Endothelial cell of umbilical vein (primary cell): ENCODE data around the gene CTBP2.

Source experiments
- EZH2 ChIP-seq: IDR thresholded peaks from 2 replicates; pipeline ENCODE4 v1.6.1; 2012; ENCODE audit warnings: borderline replicate concordance, low read depth, mild to moderate bottlenecking, moderate library complexity, low read length, inconsistent platforms; ENCODE audit not compliant: severe bottlenecking
- FOS ChIP-seq: IDR thresholded peaks from 2 replicates; pipeline ENCODE4 v1.6.1; 2011; ENCODE audit warnings: mild to moderate bottlenecking, low read length, moderate library complexity, borderline replicate concordance; ENCODE audit not compliant: insufficient read depth
- GATA2 ChIP-seq: IDR thresholded peaks from 2 replicates; pipeline ENCODE4 v1.7.0; 2011; ENCODE audit warnings: low read depth, mild to moderate bottlenecking, moderate library complexity, mixed read lengths, low read length; ENCODE audit not compliant: insufficient read length, insufficient read depth
- JUN ChIP-seq: IDR thresholded peaks from 2 replicates; pipeline ENCODE4 v1.6.1; 2011; ENCODE audit warnings: borderline replicate concordance, low read depth; ENCODE audit not compliant: insufficient read length, insufficient read depth
- MYC ChIP-seq: IDR thresholded peaks from one replicate; pipeline ENCODE4 v1.6.1; 2011; ENCODE audit warnings: mild to moderate bottlenecking, low read depth, low read length
- POLR2A ChIP-seq: IDR thresholded peaks from 2 replicates; pipeline ENCODE4 v1.6.1; 2012; ENCODE audit warnings: low read depth, mild to moderate bottlenecking, control low read depth, low read length
- POLR2AphosphoS5 ChIP-seq: IDR thresholded peaks from 2 replicates; pipeline ENCODE4 v1.6.1; 2012; ENCODE audit warnings: low read depth, mild to moderate bottlenecking, control low read depth, low read length, moderate library complexity; ENCODE audit not compliant: insufficient read depth
- TF ChIP-seq, protein P1 (sequence below): IDR thresholded peaks from 2 replicates; pipeline ENCODE4 v1.6.1; 2011; ENCODE audit not compliant: insufficient read depth, insufficient read length
- TF ChIP-seq, protein P2 (sequence below), 2 donors: IDR thresholded peaks; 1 replicate in 1 of 2; 2 replicates in 1 of 2; pipeline ENCODE4 v1.5.1; 2011; ENCODE audit warnings: low read length in 2 of 2, mild to moderate bottlenecking in 2 of 2, moderate library complexity in 2 of 2, control low read depth in 1 of 2, inconsistent platforms in 1 of 2, low read depth in 1 of 2; ENCODE audit not compliant: insufficient read depth in 1 of 2; ENCODE audit errors: extremely low read depth in 1 of 2

DNA sequence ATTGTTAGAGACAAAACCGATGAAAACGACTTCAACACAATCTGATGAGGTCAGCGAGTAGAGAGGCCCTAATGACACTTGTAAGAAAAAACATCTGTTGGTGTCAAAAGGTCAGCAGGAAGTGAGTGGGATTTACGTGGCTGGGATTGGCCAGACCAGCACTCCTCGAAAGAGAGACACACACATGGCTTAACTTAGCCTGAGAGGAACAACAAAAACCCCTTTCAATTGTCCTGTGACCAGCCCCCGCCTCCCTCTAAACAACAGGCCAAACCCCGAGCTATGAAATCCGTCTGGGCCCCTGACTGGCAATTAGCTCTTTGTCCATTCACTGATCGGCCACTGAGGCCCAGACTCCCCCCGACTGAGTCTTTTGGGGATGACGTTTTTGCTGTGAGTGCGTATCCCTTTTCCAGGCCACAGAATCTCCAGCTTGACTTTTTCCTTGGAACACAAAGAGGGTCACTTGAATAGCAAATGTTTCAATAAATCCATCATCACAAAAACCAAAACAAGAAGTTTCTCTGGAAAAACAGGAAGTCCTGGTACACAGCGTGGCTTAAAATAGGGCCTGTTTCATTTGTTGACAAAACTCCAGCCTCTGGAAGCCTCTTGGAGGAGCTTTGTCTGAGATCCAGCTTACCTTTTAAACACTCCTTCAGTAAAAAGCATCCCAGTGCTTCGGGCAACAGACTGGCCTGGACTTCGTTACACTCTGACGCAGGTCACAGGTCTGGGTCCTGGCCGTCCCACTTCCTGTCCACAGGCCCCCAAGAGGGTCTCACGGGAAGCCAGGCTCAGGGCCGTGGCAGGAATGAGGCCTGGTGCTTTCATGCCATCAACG, 103.0 kb downstream of the CTBP2 start:
- TF ChIP-seq, protein P1, sequence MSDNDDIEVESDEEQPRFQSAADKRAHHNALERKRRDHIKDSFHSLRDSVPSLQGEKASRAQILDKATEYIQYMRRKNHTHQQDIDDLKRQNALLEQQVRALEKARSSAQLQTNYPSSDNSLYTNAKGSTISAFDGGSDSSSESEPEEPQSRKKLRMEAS = no peak
- TF ChIP-seq POLR2AphosphoS5 (peak; percentile 59), FOS (no peak), POLR2A (peak; percentile 33), EZH2 (no peak), GATA2 (no peak), MYC (no peak), JUN (peak; percentile 74)
- TF ChIP-seq, protein P2, sequence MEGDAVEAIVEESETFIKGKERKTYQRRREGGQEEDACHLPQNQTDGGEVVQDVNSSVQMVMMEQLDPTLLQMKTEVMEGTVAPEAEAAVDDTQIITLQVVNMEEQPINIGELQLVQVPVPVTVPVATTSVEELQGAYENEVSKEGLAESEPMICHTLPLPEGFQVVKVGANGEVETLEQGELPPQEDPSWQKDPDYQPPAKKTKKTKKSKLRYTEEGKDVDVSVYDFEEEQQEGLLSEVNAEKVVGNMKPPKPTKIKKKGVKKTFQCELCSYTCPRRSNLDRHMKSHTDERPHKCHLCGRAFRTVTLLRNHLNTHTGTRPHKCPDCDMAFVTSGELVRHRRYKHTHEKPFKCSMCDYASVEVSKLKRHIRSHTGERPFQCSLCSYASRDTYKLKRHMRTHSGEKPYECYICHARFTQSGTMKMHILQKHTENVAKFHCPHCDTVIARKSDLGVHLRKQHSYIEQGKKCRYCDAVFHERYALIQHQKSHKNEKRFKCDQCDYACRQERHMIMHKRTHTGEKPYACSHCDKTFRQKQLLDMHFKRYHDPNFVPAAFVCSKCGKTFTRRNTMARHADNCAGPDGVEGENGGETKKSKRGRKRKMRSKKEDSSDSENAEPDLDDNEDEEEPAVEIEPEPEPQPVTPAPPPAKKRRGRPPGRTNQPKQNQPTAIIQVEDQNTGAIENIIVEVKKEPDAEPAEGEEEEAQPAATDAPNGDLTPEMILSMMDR (IDR thresholded peaks at IDR 0.05; ENCODE audit: extremely low read depth in 1 of 2, insufficient read depth in 1 of 2, low read depth in 1 of 2, low read length in 2 of 2) = no peak
